Activated CD4-positive, alpha-beta memory T cell treated with anti-CD3 and anti-CD28 coated beads for 36 hours (primary cell): Measurements from ENCODE around the gene IFNA2. TPM values are rescaled to one million over a fixed set of nuclear protein-coding genes. Genes with fewer than 3 reads are reported as not detected.
"Not testable (repeated sequence)": the region's sequence is repeated elsewhere in the genome, so short reads cannot be mapped to it uniquely, and the experiment has no call there.

Source experiments
- CTCF ChIA-PET: fragments of 350-600 bp; sonication (Branson Sonifier 250); formaldehyde crosslinking; loops from one replicate; lab custom pipeline; 2021; ENCODE audit warnings: antibody characterized with exemption, inconsistent platforms; lab: Charles Lee
- POLR2A ChIA-PET: fragments of 350-600 bp; sonication (Branson Sonifier 250); formaldehyde crosslinking; loops from one replicate; lab custom pipeline; 2021; ENCODE audit warnings: antibody characterized with exemption; lab: Charles Lee
- DNase-seq: peaks from one replicate; pipeline ENCODE4 v3.0.0-alpha.2; 2020
- H3K27ac Mint-ChIP-seq: one replicate; pipeline ENCODE4 v1.8.0; 2021; ENCODE audit warnings: mixed read lengths
- H3K27me3 Mint-ChIP-seq: one replicate; pipeline ENCODE4 v1.8.0; 2021; ENCODE audit warnings: mixed read lengths
- H3K36me3 Mint-ChIP-seq: one replicate; pipeline ENCODE4 v1.8.0; 2021; ENCODE audit warnings: mixed read lengths
- H3K4me1 Mint-ChIP-seq: one replicate; pipeline ENCODE4 v1.8.0; 2021; ENCODE audit warnings: low read depth, mixed read lengths
- H3K4me3 Mint-ChIP-seq: one replicate; pipeline ENCODE4 v1.8.0; 2021; ENCODE audit warnings: mild to moderate bottlenecking, mixed read lengths
- H3K9me3 Mint-ChIP-seq: one replicate; pipeline ENCODE4 v1.8.0; 2021; ENCODE audit warnings: mixed read lengths
- intact Hi-C: fragments of 100-400 bp; cut with micrococcal nuclease; formaldehyde crosslinking; loops from one replicate; pipeline ENCODE4 v1.15.1; 2023
- total RNA-seq, 2 experiments: library from RNA; stranded (reverse); gene quantifications; one replicate each; pipeline ENCODE4 v1.2.3, GENCODE V29; 2021

IFNA2 gene
- total RNA-seq, 2 experiments from 2014 or later = not detected

DNA sequence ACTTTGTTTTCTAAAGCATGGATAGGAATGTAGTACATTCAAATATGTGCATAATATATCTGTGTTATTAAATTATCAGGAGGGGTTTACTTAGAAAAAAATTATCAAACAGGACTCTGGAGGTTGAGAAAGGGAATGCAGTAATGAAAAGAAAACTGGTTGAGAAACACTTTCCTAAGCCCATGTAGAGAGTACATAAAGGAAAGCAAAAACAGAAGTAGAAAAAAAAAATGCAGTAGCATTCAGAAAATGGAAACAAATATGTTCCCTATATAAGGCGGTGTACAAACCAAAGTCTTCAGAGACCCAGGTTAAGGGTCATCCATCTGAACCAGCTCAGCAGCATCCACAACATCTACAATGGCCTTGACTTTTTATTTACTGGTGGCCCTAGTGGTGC is 23.6 kb upstream of the IFNA2 start, which contains the start of gene IFNA8:
TSS of gene IFNA8 (plus strand) at position 301 of the 400 bp plus-strand sequence. CDS start at position 361, 60 bp downstream.
- Mint-ChIP-seq H3K9me3 (no peaks in the 10 kb centered on the region), H3K27ac (no peak within 1 kb of the TSS), H3K4me3 (no peak within 1 kb of the TSS), H3K27me3 (peaks cover 23% of the 10 kb centered on the region), H3K36me3 (no peaks in the 10 kb centered on the region), H3K4me1 (no peaks in the 10 kb centered on the region)
- no peak for DNase-seq
- ChIA-PET CTCF (interaction anchor here (1.0 to 2.3 kb wide), 4 partner anchors 11 to 157 kb away, joined by 3 to 9 read pairs (median 5); no protein-coding TSS in a partner anchor), POLR2A (no interaction called here)
- intact Hi-C loops = no loop called here

DNA sequence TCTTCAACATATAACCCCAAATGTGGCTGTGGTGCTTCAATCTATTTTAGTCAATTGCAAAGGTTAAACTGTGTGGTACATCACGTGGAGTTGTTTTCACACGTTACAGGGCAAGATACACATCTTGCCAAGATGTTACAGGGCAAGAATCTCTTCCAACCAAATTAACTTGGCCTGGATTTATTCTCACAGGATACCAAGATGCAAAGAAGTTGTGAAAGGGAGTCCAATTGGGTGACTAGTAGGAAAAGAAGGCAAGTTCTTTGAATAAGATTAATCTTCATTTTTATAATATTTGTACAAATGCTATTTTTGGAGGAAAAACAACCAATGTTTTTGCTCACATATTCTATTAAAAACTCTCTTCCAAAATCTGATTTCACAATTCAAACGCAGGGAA is 18.9 kb upstream of the IFNA2 start:
- no peak for DNase-seq
- H3K27ac Mint-ChIP-seq = no peak overlapping the region
- peaks cover 5% of the 10 kb centered on the region for H3K4me1 Mint-ChIP-seq
- POLR2A ChIA-PET = no interaction called here
- peaks cover 35% of the 10 kb centered on the region for H3K27me3 Mint-ChIP-seq
- no peak overlapping the region for H3K4me3 Mint-ChIP-seq
- H3K9me3 Mint-ChIP-seq = peaks cover 2% of the 10 kb centered on the region
- intact Hi-C loops = no loop called here
- CTCF ChIA-PET = interaction anchor here (2.3 to 2.6 kb wide), 2 partner anchors 30 to 78 kb away, joined by 8 to 15 read pairs; no protein-coding TSS in a partner anchor
- H3K36me3 Mint-ChIP-seq = no peaks in the 10 kb centered on the region

DNA sequence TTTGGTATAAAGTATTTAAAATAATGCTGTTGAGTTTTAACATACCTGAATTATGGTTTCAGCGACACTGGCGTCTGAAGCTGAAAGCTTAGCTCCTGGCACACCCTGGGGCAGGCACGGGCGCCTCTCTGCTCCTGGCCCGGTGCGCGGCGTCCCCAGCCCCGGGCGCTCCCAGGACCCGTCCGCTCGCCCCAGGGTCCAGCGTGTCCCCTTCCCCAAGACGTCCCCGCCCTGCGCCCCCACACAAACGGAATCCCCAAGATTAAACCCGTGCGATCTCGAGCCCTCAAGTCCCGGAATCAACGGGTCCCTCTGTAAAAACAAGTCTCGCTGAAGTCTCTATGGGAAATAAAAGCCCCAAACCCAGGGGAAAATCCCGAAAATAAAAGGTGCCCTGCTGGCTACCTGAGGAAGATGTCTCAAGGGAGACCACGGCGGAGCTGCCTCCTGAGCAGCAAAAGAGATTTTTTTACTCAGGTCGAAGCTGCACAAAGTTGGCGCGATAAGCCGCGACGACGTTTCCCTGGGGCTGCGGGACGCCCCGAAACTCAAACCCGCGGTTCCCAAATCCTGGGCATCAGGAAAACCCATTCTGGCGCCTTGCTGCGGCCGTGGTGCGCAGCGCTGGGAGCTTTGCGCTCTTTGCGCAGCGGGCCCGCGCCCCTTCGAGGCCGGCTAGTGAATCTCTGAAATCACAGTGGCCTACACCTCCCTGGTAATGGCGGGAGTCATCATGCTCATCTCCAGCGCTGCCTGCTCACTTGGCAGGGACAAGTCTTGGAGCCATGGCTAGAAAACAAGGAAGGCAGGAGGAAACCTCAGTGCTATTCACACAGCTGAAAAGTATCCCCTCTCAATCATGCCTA is 17.4 kb upstream of the IFNA2 start:
- H3K4me3 Mint-ChIP-seq = peak overlapping the region; percentile 41
- H3K9me3 Mint-ChIP-seq = peaks cover 2% of the 10 kb centered on the region
- DNase-seq = peak; percentile 28
- H3K36me3 Mint-ChIP-seq = no peaks in the 10 kb centered on the region
- intact Hi-C loops = no loop called here
- no peak overlapping the region for H3K27ac Mint-ChIP-seq
- ChIA-PET POLR2A (no interaction called here), CTCF (interaction anchor here (0.9 to 2.6 kb wide), 5 partner anchors 9 to 77 kb away, joined by 3 to 15 read pairs (median 5); no protein-coding TSS in a partner anchor)
- H3K27me3 Mint-ChIP-seq = peaks cover 48% of the 10 kb centered on the region
- peaks cover 5% of the 10 kb centered on the region for H3K4me1 Mint-ChIP-seq

DNA sequence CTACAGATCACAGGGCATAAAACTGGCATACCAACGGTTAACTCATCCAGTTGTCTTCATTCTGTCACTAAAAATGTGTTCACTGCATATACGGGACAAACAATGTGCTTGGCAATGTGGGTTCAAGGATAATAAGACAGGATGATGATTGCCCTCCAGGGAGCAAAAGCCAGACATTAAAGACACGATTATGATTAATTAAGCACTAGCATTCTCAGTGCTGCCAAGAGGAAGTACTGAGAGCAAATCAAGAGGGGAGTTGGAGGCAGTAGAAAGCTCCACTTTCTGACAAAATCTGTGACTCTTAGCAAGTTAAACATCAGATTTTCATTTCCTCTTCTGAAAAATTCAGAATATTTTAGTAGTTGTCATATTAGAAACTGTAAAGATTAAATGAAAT is 14.8 kb upstream of the IFNA2 start:
- ChIA-PET CTCF (no interaction called here), POLR2A (no interaction called here)
- Mint-ChIP-seq H3K4me1 (peaks cover 16% of the 10 kb centered on the region), H3K27ac (no peak overlapping the region), H3K4me3 (no peak overlapping the region), H3K9me3 (peaks cover 2% of the 10 kb centered on the region), H3K27me3 (peaks cover 57% of the 10 kb centered on the region), H3K36me3 (no peaks in the 10 kb centered on the region)
- intact Hi-C loops = loop anchor here (10.0 kb wide), 2 partner anchors 165 to 205 kb away; no protein-coding TSS in a partner anchor
- DNase-seq = no peak

DNA sequence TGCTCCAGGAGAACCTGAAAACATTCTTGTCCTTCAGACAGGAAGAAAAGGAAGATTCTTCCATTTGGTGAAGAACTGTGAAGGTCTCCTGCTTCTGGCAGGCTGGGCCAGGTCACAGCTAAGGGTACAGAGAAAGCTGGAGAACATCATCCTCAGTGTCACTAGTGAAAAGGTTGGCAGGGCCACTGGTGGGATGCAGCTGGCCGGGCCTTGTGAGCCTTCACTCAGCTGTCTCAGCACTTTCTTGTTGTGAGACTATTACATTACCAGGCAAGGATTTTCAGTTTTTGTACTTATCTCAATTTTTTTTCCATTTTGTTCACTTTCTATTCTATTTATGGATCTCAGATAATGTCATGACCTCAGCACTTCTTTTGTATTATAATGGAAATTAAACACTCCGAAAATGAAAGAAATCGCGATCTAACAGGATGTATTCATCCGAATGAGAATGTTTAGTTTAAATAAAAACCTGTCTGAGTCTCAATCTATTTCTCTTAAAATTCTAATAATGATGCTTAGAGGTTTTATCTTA is 13.8 kb upstream of the IFNA2 start:
- ChIA-PET POLR2A (no interaction called here), CTCF (interaction anchor here (1.2 to 2.2 kb wide), 6 partner anchors 28 to 75 kb away, joined by 3 to 13 read pairs (median 6); no protein-coding TSS in a partner anchor)
- intact Hi-C loops = loop anchor here (10.0 kb wide), 2 partner anchors 164 to 204 kb away; no protein-coding TSS in a partner anchor
- no peak for DNase-seq
- peaks cover 54% of the 10 kb centered on the region for H3K27me3 Mint-ChIP-seq
- no peak overlapping the region for H3K27ac Mint-ChIP-seq
- no peaks in the 10 kb centered on the region for H3K36me3 Mint-ChIP-seq
- H3K9me3 Mint-ChIP-seq = peaks cover 2% of the 10 kb centered on the region
- H3K4me3 Mint-ChIP-seq = no peak overlapping the region
- H3K4me1 Mint-ChIP-seq = peaks cover 16% of the 10 kb centered on the region

DNA sequence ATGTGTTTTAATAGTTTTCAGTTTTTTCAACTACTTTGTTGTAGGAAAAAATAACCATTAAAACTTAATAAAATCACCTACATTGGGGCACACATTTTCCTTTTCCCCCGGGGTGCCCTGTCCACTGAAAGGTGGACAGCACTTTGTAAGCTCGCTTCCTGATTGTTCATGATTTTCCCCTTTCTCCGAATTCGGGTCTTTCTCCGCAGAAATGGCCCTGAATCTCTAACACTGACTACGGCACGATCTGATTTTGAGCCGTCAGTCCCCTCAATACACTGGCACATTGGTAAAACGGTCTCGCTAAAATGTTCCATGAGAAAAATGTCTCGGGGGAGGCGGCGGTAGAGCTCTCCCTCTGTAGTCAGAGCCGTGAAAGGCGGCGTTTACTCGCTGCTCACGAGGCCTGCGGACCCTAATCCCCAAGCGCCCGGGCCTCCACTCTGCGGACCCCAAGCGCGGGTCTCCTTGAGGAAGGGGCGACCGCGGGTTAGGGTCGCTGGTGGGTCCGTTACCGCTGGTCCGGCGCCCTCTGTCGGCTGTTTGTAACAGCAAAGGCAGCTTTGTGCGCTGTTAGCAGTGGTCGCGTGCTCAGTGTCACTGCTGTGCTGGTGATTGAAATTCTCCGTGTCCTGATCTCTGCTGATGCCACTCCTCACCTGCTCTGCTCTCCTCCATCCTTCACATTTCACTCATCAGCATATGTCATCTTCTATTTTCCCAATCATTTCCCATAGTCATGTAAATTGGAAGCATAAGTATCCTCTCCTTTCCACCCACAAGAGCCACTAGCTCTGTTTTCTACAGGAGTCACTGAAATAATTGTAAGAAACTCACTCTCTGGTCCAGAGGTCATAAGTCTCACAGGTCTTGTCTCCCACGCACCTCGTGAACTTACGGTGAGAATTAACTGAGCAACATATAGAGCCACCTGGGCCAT is 10.8 kb upstream of the IFNA2 start:
- intact Hi-C loops = loop anchor here (1.0 to 10.0 kb wide), 5 partner anchors 39 to 393 kb away; no protein-coding TSS in a partner anchor
- Mint-ChIP-seq H3K36me3 (no peaks in the 10 kb centered on the region), H3K9me3 (peaks cover 2% of the 10 kb centered on the region), H3K27me3 (peaks cover 54% of the 10 kb centered on the region), H3K4me1 (peaks cover 11% of the 10 kb centered on the region), H3K4me3 (peak overlapping the region; percentile 66), H3K27ac (no peak overlapping the region)
- peak; percentile 64 for DNase-seq
- CTCF ChIA-PET = interaction anchor here (0.6 to 4.0 kb wide), 48 partner anchors 8 to 733 kb away, joined by 3 to 74 read pairs (median 4); partner anchors contain the start of genes IFNA8 and KLHL9
- POLR2A ChIA-PET = interaction anchor here (1.2 kb wide), 2 partner anchors 67 to 70 kb away, joined by 3 to 4 read pairs; no protein-coding TSS in a partner anchor

DNA sequence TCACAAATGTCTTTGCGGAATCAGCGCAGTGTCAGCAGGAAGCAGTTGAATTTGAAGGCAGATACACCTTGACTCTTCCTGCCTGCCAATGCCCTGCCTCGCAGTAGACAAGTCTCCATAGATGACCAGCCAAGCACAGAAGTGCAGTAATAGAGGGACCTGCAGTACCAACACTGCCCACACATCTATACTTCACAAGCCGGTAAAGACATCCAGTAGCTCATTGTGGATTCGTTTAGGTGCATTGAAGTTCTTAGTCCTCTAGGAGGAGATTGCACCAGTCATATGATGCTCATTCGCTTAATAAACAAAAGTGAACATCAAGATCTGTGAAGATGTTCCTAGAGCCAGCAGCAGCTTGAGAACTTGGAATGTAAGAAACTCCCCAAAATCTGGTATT is 7.1 kb upstream of the IFNA2 start:
- no peak overlapping the region for H3K4me3 Mint-ChIP-seq
- DNase-seq = no peak
- ChIA-PET POLR2A (interaction anchor here (0.9 kb wide), 1 partner anchor 58 kb away, joined by 3 read pairs; the partner anchor contains the start of gene KLHL9), CTCF (interaction anchor here (0.7 to 2.5 kb wide), 9 partner anchors 9 to 140 kb away, joined by 3 to 12 read pairs (median 4); partner anchors contain the start of gene KLHL9)
- H3K27ac Mint-ChIP-seq = no peak overlapping the region
- H3K36me3 Mint-ChIP-seq = no peaks in the 10 kb centered on the region
- no peaks in the 10 kb centered on the region for H3K9me3 Mint-ChIP-seq
- peaks cover 52% of the 10 kb centered on the region for H3K27me3 Mint-ChIP-seq
- H3K4me1 Mint-ChIP-seq = peaks cover 11% of the 10 kb centered on the region
- intact Hi-C loops = loop anchor here (10.0 kb wide), 2 partner anchors 157 to 197 kb away; no protein-coding TSS in a partner anchor

DNA sequence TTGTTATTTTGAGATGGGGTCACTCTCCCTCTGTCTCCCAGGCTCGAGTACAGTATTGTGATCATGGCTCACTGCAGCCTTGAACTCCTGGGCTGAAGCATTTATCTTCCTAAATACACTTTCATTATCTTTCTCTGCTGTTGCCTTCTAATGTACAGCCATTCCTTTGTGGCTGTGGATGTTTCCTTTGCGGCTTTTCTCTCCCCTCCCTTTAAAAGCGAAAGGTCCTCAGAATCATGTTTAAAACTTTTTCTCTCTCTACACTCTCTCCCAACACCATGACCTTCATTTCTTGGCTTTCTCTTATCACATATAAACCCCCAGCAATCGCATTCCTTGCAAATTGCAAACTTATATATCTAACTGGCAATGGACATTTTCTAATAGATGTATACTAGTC is 1.6 kb downstream of the IFNA2 start:
- Mint-ChIP-seq H3K36me3 (no peaks in the 10 kb centered on the region), H3K9me3 (peaks cover 2% of the 10 kb centered on the region), H3K27ac (no peak overlapping the region), H3K4me3 (no peak overlapping the region), H3K27me3 (peaks cover 37% of the 10 kb centered on the region), H3K4me1 (peaks cover 13% of the 10 kb centered on the region)
- intact Hi-C loops = no loop called here
- CTCF ChIA-PET = no interaction called here
- POLR2A ChIA-PET = no interaction called here
- DNase-seq = no peak

DNA sequence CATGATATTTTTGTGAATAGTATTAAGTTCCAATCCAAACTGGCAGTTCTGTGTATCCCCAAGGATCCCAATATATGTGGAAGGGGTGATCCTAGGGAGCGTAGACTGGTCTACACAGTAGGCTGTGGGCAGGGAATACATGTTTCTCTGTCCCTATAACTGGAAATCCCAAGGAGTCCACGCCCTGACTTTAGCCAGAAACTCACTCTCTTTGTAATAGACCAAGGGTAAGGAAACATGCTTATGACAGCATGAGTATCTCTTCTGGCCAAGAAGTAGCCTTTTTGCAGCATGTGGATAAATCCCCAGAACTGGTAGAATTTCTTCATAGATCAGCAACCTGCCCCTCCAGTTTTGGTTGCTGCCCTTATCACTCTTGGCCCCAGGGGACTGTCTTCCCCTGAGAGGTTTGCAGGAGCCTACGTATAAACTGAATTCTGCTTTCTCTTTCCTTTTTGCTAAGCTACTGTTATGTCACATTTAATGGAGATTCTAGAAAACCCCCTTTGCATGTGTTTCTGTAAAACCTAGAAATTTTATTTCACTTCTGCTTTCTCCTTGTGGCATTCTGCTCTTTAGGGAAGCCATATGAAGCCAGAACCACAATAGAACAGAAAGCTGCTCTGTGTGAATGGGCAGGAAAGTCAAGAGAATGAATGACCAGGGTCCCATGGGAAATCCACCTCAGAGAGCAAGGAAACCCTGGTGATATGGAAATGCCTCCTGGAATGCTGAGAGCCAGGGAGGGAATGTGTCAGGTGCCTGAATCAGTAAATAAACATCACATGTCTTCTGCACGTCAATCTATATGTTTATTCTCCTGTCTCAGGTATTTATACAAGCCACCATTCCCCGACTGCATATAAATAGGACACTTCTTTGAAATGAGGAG is 3.5 kb downstream of the IFNA2 start:
- Mint-ChIP-seq H3K27ac (no peak overlapping the region), H3K4me1 (peaks cover 13% of the 10 kb centered on the region), H3K4me3 (no peak overlapping the region), H3K27me3 (peaks cover 35% of the 10 kb centered on the region), H3K9me3 (peaks cover 2% of the 10 kb centered on the region), H3K36me3 (no peaks in the 10 kb centered on the region)
- ChIA-PET CTCF (interaction anchor here (1.2 to 2.2 kb wide), 3 partner anchors 10 to 53 kb away, joined by 4 to 11 read pairs (median 4); no protein-coding TSS in a partner anchor), POLR2A (no interaction called here)
- DNase-seq = peak; percentile 25
- intact Hi-C loops = loop anchor here (1.0 kb wide), 1 partner anchor 24 kb away; no protein-coding TSS in a partner anchor

DNA sequence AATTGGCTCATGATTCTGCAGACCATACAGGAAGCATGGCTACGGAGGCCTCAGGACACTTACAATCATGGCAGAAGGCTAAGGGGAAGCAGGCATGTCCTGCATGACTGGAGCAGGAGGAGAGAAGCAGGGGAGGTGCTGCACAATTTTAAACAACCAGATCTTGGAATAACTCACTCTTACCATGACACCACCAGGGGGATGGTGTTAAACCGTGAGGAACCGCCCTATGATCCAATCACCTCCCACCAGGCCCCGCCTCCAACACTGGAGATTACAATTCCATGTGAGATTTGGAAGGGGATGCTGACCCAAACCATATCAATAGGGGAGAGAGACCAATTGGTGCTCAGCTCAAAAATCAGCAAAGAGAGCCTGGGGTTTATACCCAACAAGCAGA is 13.7 kb downstream of the IFNA2 start:
- POLR2A ChIA-PET, H3K4me1 Mint-ChIP-seq, H3K9me3 Mint-ChIP-seq, H3K36me3 Mint-ChIP-seq, H3K4me3 Mint-ChIP-seq, H3K27ac Mint-ChIP-seq, DNase-seq, intact Hi-C loops: not testable (repeated sequence)
- peaks cover 13% of the 10 kb centered on the region for H3K27me3 Mint-ChIP-seq
- CTCF ChIA-PET = interaction anchor here (1.2 kb wide), 1 partner anchor 24 kb away, joined by 4 read pairs; no protein-coding TSS in a partner anchor
